ENCODE data around the gene DKC1.

Gene DKC1

GRCh38 chrX:154784149-154784995 is 21.7 kb downstream of the DKC1 start:
- no peak overlapping the region for H3K4me2 ChIP-seq (ENCODE audit: low read length)
- H3K36me3 ChIP-seq (replicated peaks; ENCODE audit: low read depth, low read length) = peaks cover 2% of the 10 kb centered on the region
- H3K4me1 ChIP-seq (ENCODE audit: low read length) = no peaks in the 10 kb centered on the region
- no peaks in the 10 kb centered on the region for H4K20me1 ChIP-seq (ENCODE audit: insufficient read depth, low read length)
- no peaks in the 10 kb centered on the region for H3K79me2 ChIP-seq (ENCODE audit: low read length)
- no peaks in the 10 kb centered on the region for H3K9me3 ChIP-seq (ENCODE audit: insufficient read depth, low read length)
- no peak overlapping the region for H3K9ac ChIP-seq (ENCODE audit: low read length)
- no peaks in the 10 kb centered on the region for H3K27me3 ChIP-seq (ENCODE audit: low read depth, low read length)
- H2AFZ ChIP-seq (ENCODE audit: low read depth, low read length) = no peak overlapping the region
- H3K4me3 ChIP-seq (ENCODE audit: low read length) = no peak overlapping the region
- H3K27ac ChIP-seq (ENCODE audit: low read length) = no peak overlapping the region
- TF ChIP-seq EZH2phosphoT487 (IDR thresholded peaks at IDR 0.05; ENCODE audit: low read depth) = no peak
- no peak for TF ChIP-seq CTCF (IDR thresholded peaks at IDR 0.05; ENCODE audit: low read depth, low read length)

- H3K9me3 ChIP-seq (ENCODE audit: insufficient read depth, low read length) = no peaks in the 10 kb centered on the region
- no peaks in the 10 kb centered on the region for H3K4me1 ChIP-seq (ENCODE audit: low read length)
- no peaks in the 10 kb centered on the region for H4K20me1 ChIP-seq (ENCODE audit: insufficient read depth, low read length)
- no peak overlapping the region for H3K4me3 ChIP-seq (ENCODE audit: low read length)
- no peaks in the 10 kb centered on the region for H3K27me3 ChIP-seq (ENCODE audit: low read depth, low read length)
- TF ChIP-seq EZH2phosphoT487 (IDR thresholded peaks at IDR 0.05; ENCODE audit: low read depth) (no peak), CTCF (IDR thresholded peaks at IDR 0.05; ENCODE audit: low read depth, low read length) (no peak)
- H3K79me2 ChIP-seq (ENCODE audit: low read length) = no peaks in the 10 kb centered on the region
- H3K36me3 ChIP-seq (replicated peaks; ENCODE audit: low read depth, low read length) = no peaks in the 10 kb centered on the region
- H3K27ac ChIP-seq (ENCODE audit: low read length) = no peak overlapping the region
- no peak overlapping the region for H3K4me2 ChIP-seq (ENCODE audit: low read length)
- H3K9ac ChIP-seq (ENCODE audit: low read length) = no peak overlapping the region
- H2AFZ ChIP-seq (ENCODE audit: low read depth, low read length) = no peak overlapping the region
Measured at GRCh38 chrX:154785716-154786115, 23.1 kb downstream of the DKC1 start.

DNA sequence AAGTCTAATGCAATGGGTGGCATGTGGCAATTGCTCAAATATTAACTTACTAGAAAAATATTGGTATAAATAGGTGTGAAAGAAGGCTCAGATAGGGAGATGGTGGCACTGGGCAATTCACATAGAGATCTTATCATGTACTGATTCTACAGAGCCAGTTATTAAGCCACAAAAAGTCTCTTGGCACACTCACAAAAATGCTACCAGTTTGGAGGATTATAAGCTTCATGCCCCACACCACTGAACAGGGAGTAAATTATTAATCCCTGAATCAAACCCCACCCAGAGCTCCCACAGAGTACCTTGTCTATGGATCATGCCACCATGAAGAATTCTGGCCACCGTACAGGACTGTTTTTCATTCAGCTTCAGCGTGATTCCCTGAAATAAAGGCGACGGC is 28.8 kb downstream of the DKC1 start:
- Histone ChIP-seq H3K27me3 (ENCODE audit: low read depth, low read length) (no peaks in the 10 kb centered on the region), H3K79me2 (ENCODE audit: low read length) (no peaks in the 10 kb centered on the region), H4K20me1 (ENCODE audit: insufficient read depth, low read length) (no peaks in the 10 kb centered on the region), H3K4me2 (ENCODE audit: low read length) (no peak overlapping the region), H2AFZ (ENCODE audit: low read depth, low read length) (no peak overlapping the region), H3K9me3 (ENCODE audit: insufficient read depth, low read length) (no peaks in the 10 kb centered on the region), H3K4me3 (ENCODE audit: low read length) (no peak overlapping the region), H3K9ac (ENCODE audit: low read length) (no peak overlapping the region), H3K36me3 (replicated peaks; ENCODE audit: low read depth, low read length) (no peaks in the 10 kb centered on the region), H3K27ac (ENCODE audit: low read length) (no peak overlapping the region), H3K4me1 (ENCODE audit: low read length) (peaks cover under 1% of the 10 kb centered on the region; the same call in 1 of the 2 replicates)
- TF ChIP-seq EZH2phosphoT487 (IDR thresholded peaks at IDR 0.05; ENCODE audit: low read depth) (no peak), CTCF (IDR thresholded peaks at IDR 0.05; ENCODE audit: low read depth, low read length) (no peak)

- no peaks in the 10 kb centered on the region for H3K79me2 ChIP-seq (ENCODE audit: low read length)
- no peak overlapping the region for H3K9ac ChIP-seq (ENCODE audit: low read length)
- no peak overlapping the region for H3K27ac ChIP-seq (ENCODE audit: low read length)
- H3K4me1 ChIP-seq (ENCODE audit: low read length) = peaks cover 5% of the 10 kb centered on the region
- no peak overlapping the region for H3K4me3 ChIP-seq (ENCODE audit: low read length)
- H2AFZ ChIP-seq (ENCODE audit: low read depth, low read length) = no peak overlapping the region
- no peaks in the 10 kb centered on the region for H3K27me3 ChIP-seq (ENCODE audit: low read depth, low read length)
- no peaks in the 10 kb centered on the region for H3K9me3 ChIP-seq (ENCODE audit: insufficient read depth, low read length)
- no peak overlapping the region for H3K4me2 ChIP-seq (ENCODE audit: low read length)
- no peaks in the 10 kb centered on the region for H3K36me3 ChIP-seq (replicated peaks; ENCODE audit: low read depth, low read length)
- H4K20me1 ChIP-seq (ENCODE audit: insufficient read depth, low read length) = no peaks in the 10 kb centered on the region
- TF ChIP-seq CTCF (IDR thresholded peaks at IDR 0.05; ENCODE audit: low read depth, low read length) = no peak
- TF ChIP-seq EZH2phosphoT487 (IDR thresholded peaks at IDR 0.05; ENCODE audit: low read depth) = no peak
Measured at GRCh38 chrX:154791939-154792338, 29.3 kb downstream of the DKC1 start.

All from OCI-LY3 (cell line).